ENCODE measurements around the gene HSPA8.

- TF ChIP-seq POLR2A (IDR thresholded peaks at IDR 0.05) = no peak
- TF ChIP-seq CTCF (IDR thresholded peaks at IDR 0.05 in 8 of 11, conservative IDR thresholded peaks at IDR 0.05 in 3 of 11) = no peak
- TF ChIP-seq POLR2AphosphoS5 (IDR thresholded peaks at IDR 0.05) = no peak
Measured at GRCh38 chr11:123100379-123101085, 38.6 kb upstream of the HSPA8 start.
